H1 (cell line): ENCODE measurements around the gene FAM131A. TPM values are rescaled to one million over a fixed set of nuclear protein-coding genes. Genes with fewer than 3 reads are reported as not detected.

Experiments used
- CTCF ChIA-PET: fragments of 300-600 bp; sonication (Branson Sonifier 250); formaldehyde crosslinking; loops from one replicate; lab custom pipeline; 2021; ENCODE audit not compliant: partially characterized antibody; lab: Charles Lee
- POLR2A ChIA-PET: fragments of 300-600 bp; sonication (Branson Sonifier 250); formaldehyde crosslinking; loops from one replicate; lab custom pipeline; 2021; ENCODE audit warnings: inconsistent platforms; ENCODE audit not compliant: partially characterized antibody; lab: Charles Lee
- DNase-seq, 2 experiments: peaks; one replicate each; pipeline versions ENCODE4 v3.0.0 to v3.0.0-alpha.2; 2010 to 2022; ENCODE audit warnings: low spot score in 2 of 2, low read depth in 1 of 2, mixed read lengths in 1 of 2
- FAIRE-seq: peaks from 2 replicates; lab custom pipeline; 2011; peaks lifted over from hg19 to GRCh38; lab: Jason Lieb, UNC
- H2AFZ ChIP-seq: 2 replicates; pipeline ENCODE4 v1.8.1; 2012; ENCODE audit warnings: low read length, inconsistent platforms
- H2AK5ac ChIP-seq: 2 replicates; pipeline ENCODE4 v1.6.1; 2013; ENCODE audit warnings: low read depth, low read length
- H2BK120ac ChIP-seq: replicated peaks from 2 replicates; pipeline ENCODE3; 2013; ENCODE audit warnings: low read depth, low read length, inconsistent platforms
- H2BK12ac ChIP-seq: 2 replicates; pipeline ENCODE4 v1.6.1; 2013; ENCODE audit warnings: low read depth, low read length
- H2BK15ac ChIP-seq: 2 replicates; pipeline ENCODE4 v1.6.1; 2013; ENCODE audit warnings: low read length
- H2BK20ac ChIP-seq: 2 replicates; pipeline ENCODE4 v1.6.1; 2013; ENCODE audit warnings: low read length
- H2BK5ac ChIP-seq: 2 replicates; pipeline ENCODE4 v1.6.1; 2013; ENCODE audit warnings: low read depth, low read length
- H3K14ac ChIP-seq: 2 replicates; pipeline ENCODE4 v1.6.1; 2013; ENCODE audit warnings: inconsistent platforms; ENCODE audit not compliant: insufficient read length
- H3K18ac ChIP-seq: 2 replicates; pipeline ENCODE4 v1.6.1; 2013; ENCODE audit warnings: low read length; ENCODE audit errors: extremely low read depth
- H3K23ac ChIP-seq: 2 replicates; pipeline ENCODE4 v1.6.1; 2013; ENCODE audit warnings: inconsistent platforms; ENCODE audit not compliant: insufficient read length
- H3K23me2 ChIP-seq: 2 replicates; pipeline ENCODE4 v1.6.1; 2013; ENCODE audit warnings: low read depth, low read length
- H3K27ac ChIP-seq: 2 replicates; pipeline ENCODE4 v1.6.1; 2011; ENCODE audit warnings: low read depth, low read length, inconsistent platforms
- H3K27me3 ChIP-seq, 4 experiments: replicated peaks in 1 of 4; 1 replicate in 1 of 4; 2 replicates in 3 of 4; pipeline versions ENCODE4 v1.6.1 to v1.8.1; 2011 to 2013; ENCODE audit warnings: low read length in 3 of 4, mild to moderate bottlenecking in 3 of 4, inconsistent platforms in 2 of 4, mixed read lengths in 2 of 4, moderate library complexity in 1 of 4; ENCODE audit not compliant: control insufficient read depth in 3 of 4, insufficient read depth in 3 of 4; ENCODE audit errors: extremely low read depth in 1 of 4
- H3K36me3 ChIP-seq, 4 experiments: 2 replicates each; pipeline versions ENCODE4 v1.6.1 to v1.8.1; 2011 to 2013; ENCODE audit warnings: mild to moderate bottlenecking in 4 of 4, low read length in 3 of 4, moderate library complexity in 2 of 4, control low read depth in 1 of 4, inconsistent platforms in 1 of 4; ENCODE audit not compliant: insufficient read depth in 4 of 4, control insufficient read depth in 2 of 4
- H3K4ac ChIP-seq: replicated peaks from 2 replicates; pipeline ENCODE3; 2013; ENCODE audit warnings: low read length, low read depth, mixed read lengths, inconsistent platforms; ENCODE audit not compliant: insufficient read length
- H3K4me1 ChIP-seq, 4 experiments: replicated peaks in 1 of 4; 1 replicate in 1 of 4; 2 replicates in 3 of 4; pipeline versions ENCODE4 v1.6.1 to v1.8.1; 2011 to 2013; ENCODE audit warnings: low read length in 3 of 4, inconsistent platforms in 2 of 4, mixed read lengths in 1 of 4; ENCODE audit not compliant: insufficient read depth in 4 of 4, control insufficient read depth in 3 of 4
- H3K4me2 ChIP-seq, 2 experiments: 2 replicates each; pipeline versions ENCODE4 v1.6.1 to v1.8.1; 2011 to 2013; ENCODE audit warnings: low read depth in 2 of 2, low read length in 2 of 2, control low read depth in 1 of 2, inconsistent platforms in 1 of 2, mild to moderate bottlenecking in 1 of 2; ENCODE audit not compliant: insufficient read depth in 1 of 2
- H3K4me3 ChIP-seq, 4 experiments: fragments of 200-600, 300-600 bp in 1 of 4; sonication (generic), shearing (Covaris generic), sonication (Bioruptor Twin) in 1 of 4; 2 replicates each; pipeline versions ENCODE4 v1.5.1 to v1.8.1; 2011 to 2016; ENCODE audit warnings: low read length in 4 of 4, low read depth in 3 of 4, control low read depth in 2 of 4, inconsistent platforms in 2 of 4, mild to moderate bottlenecking in 2 of 4, mixed read lengths in 1 of 4, moderate library complexity in 1 of 4; ENCODE audit not compliant: insufficient read depth in 2 of 4; ENCODE audit errors: extremely low read depth in 1 of 4
- H3K56ac ChIP-seq: replicated peaks from 2 replicates; pipeline ENCODE3; 2013; ENCODE audit warnings: low read depth, mild to moderate bottlenecking, mixed read lengths, low read length, inconsistent platforms; ENCODE audit not compliant: insufficient read length
- H3K79me1 ChIP-seq: 2 replicates; pipeline ENCODE4 v1.6.1; 2013; ENCODE audit warnings: low read depth, low read length, control low read depth
- H3K79me2 ChIP-seq, 2 experiments: 2 replicates each; pipeline versions ENCODE4 v1.6.1 to v1.8.1; 2012 to 2013; ENCODE audit warnings: low read length in 2 of 2, mild to moderate bottlenecking in 2 of 2, inconsistent platforms in 1 of 2; ENCODE audit not compliant: insufficient read depth in 2 of 2, control insufficient read depth in 1 of 2
- H3K9ac ChIP-seq, 4 experiments: replicated peaks in 1 of 4; 1 replicate in 1 of 4; 2 replicates in 3 of 4; pipeline versions ENCODE4 v1.6.1 to v1.8.1; 2011 to 2013; ENCODE audit warnings: low read depth in 3 of 4, low read length in 3 of 4, control low read depth in 2 of 4, mild to moderate bottlenecking in 2 of 4, moderate library complexity in 2 of 4, inconsistent platforms in 1 of 4; ENCODE audit errors: extremely low read depth in 1 of 4
- H3K9me3 ChIP-seq, 2 experiments: 2 replicates each; pipeline versions ENCODE4 v1.6.1 to v1.8.1; 2012 to 2013; ENCODE audit warnings: mild to moderate bottlenecking in 2 of 2, moderate library complexity in 2 of 2, control low read depth in 1 of 2, inconsistent platforms in 1 of 2, low read depth in 1 of 2, low read length in 1 of 2, mixed read lengths in 1 of 2; ENCODE audit not compliant: insufficient read depth in 2 of 2
- H4K20me1 ChIP-seq, 2 experiments: replicated peaks in 1 of 2; 2 replicates each; pipeline versions ENCODE3 to v1.8.1; 2011 to 2013; ENCODE audit warnings: inconsistent platforms in 2 of 2, low read length in 2 of 2, mild to moderate bottlenecking in 1 of 2; ENCODE audit not compliant: insufficient read depth in 2 of 2, control insufficient read depth in 1 of 2
- H4K5ac ChIP-seq: 2 replicates; pipeline ENCODE4 v1.6.1; 2013; ENCODE audit warnings: low read length, low read depth, mixed read lengths, inconsistent platforms; ENCODE audit not compliant: insufficient read length
- H4K8ac ChIP-seq: 2 replicates; pipeline ENCODE4 v1.8.0; 2013; ENCODE audit warnings: mild to moderate bottlenecking, moderate library complexity, low read length, inconsistent platforms; ENCODE audit not compliant: insufficient read depth; ENCODE audit errors: extremely low read depth
- H4K91ac ChIP-seq: replicated peaks from 2 replicates; pipeline ENCODE3; 2013; ENCODE audit warnings: low read length, mixed read lengths, inconsistent platforms; ENCODE audit not compliant: insufficient read length
- EZH2 ChIP-seq: fragments of 200-600 bp; sonication (generic); IDR thresholded peaks from 2 replicates; pipeline ENCODE4 v1.7.1; 2012; ENCODE audit warnings: low read depth, mild to moderate bottlenecking, moderate library complexity, low read length, inconsistent platforms; ENCODE audit not compliant: severe bottlenecking
- JUND ChIP-seq: IDR thresholded peaks from 2 replicates; pipeline ENCODE4 v1.6.1; 2011; ENCODE audit warnings: mild to moderate bottlenecking, improper control_type of control experiment, low read length
- NANOG ChIP-seq: IDR thresholded peaks from 2 replicates; pipeline ENCODE4 v1.6.1; 2011; ENCODE audit warnings: low read length, low read depth, mild to moderate bottlenecking, inconsistent platforms; ENCODE audit not compliant: insufficient read depth, poor library complexity, severe bottlenecking
- PHF8 ChIP-seq: fragments of 200-600 bp; sonication (generic); conservative IDR thresholded peaks from 2 replicates; pipeline ENCODE4 v1.7.1; 2012; ENCODE audit warnings: low read depth, mild to moderate bottlenecking, inconsistent platforms, low read length, moderate library complexity
- RBBP5 ChIP-seq: IDR thresholded peaks from 2 replicates; pipeline ENCODE4 v1.7.1; 2012; ENCODE audit warnings: low read depth, mild to moderate bottlenecking, inconsistent platforms, low read length, moderate library complexity, borderline replicate concordance
- SAP30 ChIP-seq: fragments of 300-600 bp; sonication (generic); IDR thresholded peaks from 2 replicates; pipeline ENCODE4 v1.7.1; 2012; ENCODE audit warnings: low read length, moderate library complexity, mild to moderate bottlenecking, inconsistent platforms; ENCODE audit not compliant: insufficient read depth, insufficient replicate concordance
- SIX5 ChIP-seq: IDR thresholded peaks from 2 replicates; pipeline ENCODE4 v1.6.1; 2011; ENCODE audit warnings: mild to moderate bottlenecking, low read depth, low read length
- TBP ChIP-seq: IDR thresholded peaks from 2 replicates; pipeline ENCODE4 v1.6.1; 2011; ENCODE audit warnings: low read depth, low read length, improper control_type of control experiment
- ZNF274 ChIP-seq: IDR thresholded peaks from 2 replicates; pipeline ENCODE4 v1.7.0; 2012; ENCODE audit warnings: low read length, borderline replicate concordance; ENCODE audit errors: extremely low read depth
- WGBS, 2 experiments: shearing (Covaris generic) in 1 of 2; methylation state at CpG; one replicate each; pipeline versions ENCODE4 v1.1.6 to v1.1.7; 2013 to 2015; ENCODE audit warnings: low lambda C conversion rate in 2 of 2, mixed read lengths in 2 of 2, inconsistent platforms in 1 of 2, low coverage in 1 of 2, missing lambda C conversion rate in 1 of 2; ENCODE audit not compliant: insufficient replicate concordance in 2 of 2, insufficient coverage in 1 of 2, insufficient read length in 1 of 2; ENCODE audit errors: extremely low coverage in 1 of 2, missing lambda C conversion rate in 1 of 2; 5-methylcytosine and 5-hydroxymethylcytosine counted together
- polyA plus RNA-seq, 7 experiments: library from polyadenylated mRNA; depleted of rRNA in 3 of 7; stranded (reverse) in 5 of 7; unstranded in 2 of 7; fragments of >200 nt in 5 of 7; fragments of 200-250 nt in 2 of 7; gene quantifications; 1 replicate in 5 of 7; 2 replicates in 1 of 7; 4 replicates in 1 of 7; pipeline versions ENCODE4 v1.2.1 to v1.2.3, GENCODE V29; 2011 to 2013; ENCODE audit warnings: missing spikeins in 2 of 7, mixed read lengths in 2 of 7
- total RNA-seq: library from RNA; stranded (reverse); fragmentation: NEBNext Ultra II Directional; extraction: Animal tissue kit (Norgen Biotek cat#: 25700); gene quantifications from 2 replicates; pipeline ENCODE4 v1.2.1, GENCODE V29; 2021

The FAM131A gene
- total and polyA plus RNA-seq, 2 of the 8 experiments (the other 6 are each of a cell fraction or from before 2014, with no cell fraction given): 16.0 to 21.9 TPM

- peak overlapping the region; percentile 59 for H3K56ac ChIP-seq
- H3K79me2 ChIP-seq: peaks cover 37 to 52% of the 10 kb centered on the region in 2 experiments
- H4K8ac ChIP-seq: peak overlapping the region; percentile 96; the same call in 1 of the 2 replicates
- peaks cover 3 to 9% (median 6%) of the 10 kb centered on the region in 4 experiments for H3K4me1 ChIP-seq
- peak overlapping the region; percentile 19; the same call in 1 of the 2 replicates for H3K18ac ChIP-seq
- H4K5ac ChIP-seq: peak overlapping the region; percentile 80
- H4K20me1 ChIP-seq: peaks cover 29 to 33% of the 10 kb centered on the region in 2 experiments
- peak overlapping the region; percentile 70 to 99 (median 88) for H3K9ac ChIP-seq
- CTCF ChIA-PET: interaction anchor here (0.5 to 1.9 kb wide), 5 partner anchors 10 to 1015 kb away, joined by 3 to 4 read pairs (median 4); no protein-coding TSS in a partner anchor
- no peak overlapping the region for H2BK20ac ChIP-seq
- no peaks in the 10 kb centered on the region for H3K9me3 ChIP-seq
- no peak overlapping the region for H3K14ac ChIP-seq
- H2BK15ac ChIP-seq: no peak overlapping the region
- H2AK5ac ChIP-seq: 0 out of 2 replicates have a peak overlapping the region, but pooled peaks have one; percentile 65
- no peak overlapping the region for H4K91ac ChIP-seq
- FAIRE-seq (no peak), DNase-seq (peak in 1 of 2 experiments; percentile 69)
- POLR2A ChIA-PET: interaction anchor here (0.6 to 12.3 kb wide), 15 partner anchors 10 to 180 kb away, joined by 3 to 148 read pairs (median 5); partner anchors contain the start of genes CLCN2, EIF2B5, FAM131A and POLR2H
- H3K4ac ChIP-seq: peak overlapping the region; percentile 85
- no peaks in the 10 kb centered on the region for H3K27me3 ChIP-seq
- H3K27ac ChIP-seq: peak overlapping the region; percentile 82
- H2BK12ac ChIP-seq: no peak overlapping the region
- peaks cover 11% of the 10 kb centered on the region for H3K79me1 ChIP-seq
- no peak overlapping the region for H2BK120ac ChIP-seq
- H3K23ac ChIP-seq: no peak overlapping the region
- H2BK5ac ChIP-seq: peak overlapping the region; percentile 66; the same call in 1 of the 2 replicates
- H2AFZ ChIP-seq: no peak overlapping the region
- H3K4me2 ChIP-seq: peak overlapping the region; percentile 85 to 97
- peaks cover 9 to 32% (median 19%) of the 10 kb centered on the region in 4 experiments; a peak in 7 of 8 replicates for H3K36me3 ChIP-seq
- 4% methylated on average over 26 of the region's 89 CpGs; no CpG with 5 or more reads in 1 of the 2 experiments for WGBS, 2 experiments
- H3K23me2 ChIP-seq: no peaks in the 10 kb centered on the region; the same call in 1 of the 2 replicates
- H3K4me3 ChIP-seq: peak overlapping the region; percentile 44 to 96 (median 77)
- TF ChIP-seq EZH2 (no peak), TBP (0 out of 2 replicates have a peak, but pooled peaks have one; percentile 7), RBBP5 (0 out of 2 replicates have a peak, but pooled peaks have one; percentile 47), SAP30 (no peak), JUND (no peak), PHF8 (peak; percentile 58), ZNF274 (no peak), SIX5 (no peak), NANOG (no peak)
These were observed 22.5 kb upstream of the FAM131A start for GRCh38 chr3:184314700-184315542.
